ENCODE results near the gene NANP. TPM values are rescaled to one million over a fixed set of nuclear protein-coding genes. Genes with fewer than 3 reads are reported as not detected.

The NANP gene, protein sequence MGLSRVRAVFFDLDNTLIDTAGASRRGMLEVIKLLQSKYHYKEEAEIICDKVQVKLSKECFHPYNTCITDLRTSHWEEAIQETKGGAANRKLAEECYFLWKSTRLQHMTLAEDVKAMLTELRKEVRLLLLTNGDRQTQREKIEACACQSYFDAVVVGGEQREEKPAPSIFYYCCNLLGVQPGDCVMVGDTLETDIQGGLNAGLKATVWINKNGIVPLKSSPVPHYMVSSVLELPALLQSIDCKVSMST
- 7.3 TPM for total RNA-seq (2021; ENCODE audit: unreplicated experiment)
- polyA plus RNA-seq (2012): 2.5 and 3.1 TPM in 2 replicates
- percentile 70 among the genes with signal in this experiment for Bru-seq, nascent RNA
- percentile 59 among the genes with signal in this experiment for BruChase-seq, experiment 1, labeled RNA remaining after a 6-hour chase
- percentile 83 among the genes with signal in this experiment for BruChase-seq, experiment 2, labeled RNA remaining after a 2-hour chase
- long read RNA-seq, transcript NANP-201 (2 exons, 3,964 nt): major isoform, 29 of 33 reads
- long read RNA-seq, partial matches to known transcripts: 0 of 33 reads
- long read RNA-seq, other reads (novel, unspliced or antisense): 4 of 33 reads

DNA sequence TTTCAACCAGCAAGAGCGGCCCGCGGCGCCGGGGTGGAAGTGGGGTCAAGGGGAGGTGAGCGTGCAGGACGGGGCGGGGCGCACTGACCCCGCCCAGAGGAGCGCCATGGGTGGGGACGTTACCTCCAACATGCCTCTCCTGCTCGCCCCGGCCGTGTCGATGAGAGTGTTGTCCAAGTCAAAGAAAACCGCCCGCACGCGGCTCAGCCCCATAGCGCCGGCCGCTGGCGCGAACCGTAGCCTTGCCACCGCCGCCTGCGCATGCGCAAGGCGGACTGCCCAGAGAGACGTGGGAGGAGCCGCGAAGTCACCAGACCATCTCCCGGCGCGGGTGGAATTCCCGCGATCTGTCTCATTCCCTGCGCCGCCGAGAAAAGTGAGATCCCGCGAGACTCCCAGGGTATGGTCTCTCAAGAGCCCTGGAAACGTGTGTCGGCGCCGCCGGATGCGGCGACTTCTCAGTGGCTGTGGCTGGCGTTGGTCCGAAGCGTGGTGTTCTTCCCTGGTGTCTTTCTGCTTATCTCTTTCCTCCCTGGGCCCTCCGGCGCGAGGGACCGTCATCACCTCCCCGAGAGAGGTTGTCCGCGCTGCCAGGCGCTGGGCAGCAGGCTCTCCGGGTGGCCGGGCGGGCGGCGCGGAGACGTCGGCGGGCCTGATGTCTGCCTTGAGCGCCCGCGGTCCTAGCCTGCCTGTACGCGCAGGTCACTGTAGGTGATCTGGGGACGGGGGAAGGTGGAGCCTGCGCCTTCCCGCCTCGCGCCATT lies at the start of gene NANP:
Gene NANP, minus strand, starts transcription at position 279 of the 764 bp plus-strand sequence. Its CDS starts 66 bp downstream, at position 213.
- Histone ChIP-seq H3K4me2 (ENCODE audit: low read length) (peak within 1 kb of the TSS; percentile 89), H4K20me1 (ENCODE audit: insufficient read depth) (no peaks in the 10 kb centered on the region), H3K9me2 (ENCODE audit: insufficient read depth) (no peaks in the 10 kb centered on the region), H3K9ac (ENCODE audit: low read length) (peak within 1 kb of the TSS; percentile 96), H3K4me3 (replicated peaks in 1 of 2; ENCODE audit: low read depth in 1 of 2, low read length in 2 of 2) (peak within 1 kb of the TSS; percentile 71 to 88), H3K9me3 (ENCODE audit: control insufficient read depth in 1 of 2, insufficient read depth in 1 of 2, low read depth in 1 of 2, low read length in 2 of 2) (no peaks in the 10 kb centered on the region), H3K79me2 (ENCODE audit: insufficient read depth, low read length) (peaks cover 60% of the 10 kb centered on the region), H3K4me1 (ENCODE audit: control insufficient read depth in 1 of 2, insufficient read depth in 2 of 2, low read length in 2 of 2) (peaks cover 9 to 23% of the 10 kb centered on the region in 2 experiments; a peak in 3 of 4 replicates), H3K27me3 (ENCODE audit: insufficient read depth, low read length) (no peaks in the 10 kb centered on the region), H2AFZ (ENCODE audit: low read depth, low read length, poor library complexity, severe bottlenecking) (no peak within 1 kb of the TSS), H3K27ac (ENCODE audit: low read depth, low read length) (peak within 1 kb of the TSS; percentile 98), H3K36me3 (ENCODE audit: control insufficient read depth in 1 of 2, insufficient read depth in 2 of 2, low read length in 2 of 2) (0 out of 4 replicates have a peak, but pooled peaks cover 0 to 6% of the 10 kb centered on the region in 2 experiments)
- ChIA-PET RAD21 (ENCODE audit: low non-redundant PET in 1 of 2, low total read pairs in 2 of 2, uncharacterized antibody in 2 of 2, unreplicated experiment in 2 of 2) (no interaction called here), POLR2A (no interaction called here), CTCF (no interaction called here)
- intact Hi-C loops (cut with micrococcal nuclease): loop anchor here (1.0 to 2.0 kb wide), 2 partner anchors 21 to 72 kb away; partner anchors contain the start of gene ZNF337
- BruUV-seq (replicated peaks): no TSS peak
- ATAC-seq (peak; percentile 92), DNase-seq (ENCODE audit: low read depth, low spot score) (peak; percentile 96)
- TF ChIP-seq, protein P1, sequence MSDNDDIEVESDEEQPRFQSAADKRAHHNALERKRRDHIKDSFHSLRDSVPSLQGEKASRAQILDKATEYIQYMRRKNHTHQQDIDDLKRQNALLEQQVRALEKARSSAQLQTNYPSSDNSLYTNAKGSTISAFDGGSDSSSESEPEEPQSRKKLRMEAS (IDR thresholded peaks at IDR 0.05): peak; percentile 88
- TF ChIP-seq, protein P2, sequence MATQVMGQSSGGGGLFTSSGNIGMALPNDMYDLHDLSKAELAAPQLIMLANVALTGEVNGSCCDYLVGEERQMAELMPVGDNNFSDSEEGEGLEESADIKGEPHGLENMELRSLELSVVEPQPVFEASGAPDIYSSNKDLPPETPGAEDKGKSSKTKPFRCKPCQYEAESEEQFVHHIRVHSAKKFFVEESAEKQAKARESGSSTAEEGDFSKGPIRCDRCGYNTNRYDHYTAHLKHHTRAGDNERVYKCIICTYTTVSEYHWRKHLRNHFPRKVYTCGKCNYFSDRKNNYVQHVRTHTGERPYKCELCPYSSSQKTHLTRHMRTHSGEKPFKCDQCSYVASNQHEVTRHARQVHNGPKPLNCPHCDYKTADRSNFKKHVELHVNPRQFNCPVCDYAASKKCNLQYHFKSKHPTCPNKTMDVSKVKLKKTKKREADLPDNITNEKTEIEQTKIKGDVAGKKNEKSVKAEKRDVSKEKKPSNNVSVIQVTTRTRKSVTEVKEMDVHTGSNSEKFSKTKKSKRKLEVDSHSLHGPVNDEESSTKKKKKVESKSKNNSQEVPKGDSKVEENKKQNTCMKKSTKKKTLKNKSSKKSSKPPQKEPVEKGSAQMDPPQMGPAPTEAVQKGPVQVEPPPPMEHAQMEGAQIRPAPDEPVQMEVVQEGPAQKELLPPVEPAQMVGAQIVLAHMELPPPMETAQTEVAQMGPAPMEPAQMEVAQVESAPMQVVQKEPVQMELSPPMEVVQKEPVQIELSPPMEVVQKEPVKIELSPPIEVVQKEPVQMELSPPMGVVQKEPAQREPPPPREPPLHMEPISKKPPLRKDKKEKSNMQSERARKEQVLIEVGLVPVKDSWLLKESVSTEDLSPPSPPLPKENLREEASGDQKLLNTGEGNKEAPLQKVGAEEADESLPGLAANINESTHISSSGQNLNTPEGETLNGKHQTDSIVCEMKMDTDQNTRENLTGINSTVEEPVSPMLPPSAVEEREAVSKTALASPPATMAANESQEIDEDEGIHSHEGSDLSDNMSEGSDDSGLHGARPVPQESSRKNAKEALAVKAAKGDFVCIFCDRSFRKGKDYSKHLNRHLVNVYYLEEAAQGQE (IDR thresholded peaks at IDR 0.05; ENCODE audit: low read depth): no peak
- TF ChIP-seq FOSL1 (IDR thresholded peaks at IDR 0.05; ENCODE audit: low read depth): no peak
- TF ChIP-seq YY1 (IDR thresholded peaks at IDR 0.05; ENCODE audit: extremely low read depth, insufficient replicate concordance, low read depth, low read length): no peak
- TF ChIP-seq ZNF274 (IDR thresholded peaks at IDR 0.05; ENCODE audit: low read depth, low read length): no peak
- no peak for TF ChIP-seq CEBPB (IDR thresholded peaks at IDR 0.05; ENCODE audit: low read depth)
- TF ChIP-seq, protein P3, sequence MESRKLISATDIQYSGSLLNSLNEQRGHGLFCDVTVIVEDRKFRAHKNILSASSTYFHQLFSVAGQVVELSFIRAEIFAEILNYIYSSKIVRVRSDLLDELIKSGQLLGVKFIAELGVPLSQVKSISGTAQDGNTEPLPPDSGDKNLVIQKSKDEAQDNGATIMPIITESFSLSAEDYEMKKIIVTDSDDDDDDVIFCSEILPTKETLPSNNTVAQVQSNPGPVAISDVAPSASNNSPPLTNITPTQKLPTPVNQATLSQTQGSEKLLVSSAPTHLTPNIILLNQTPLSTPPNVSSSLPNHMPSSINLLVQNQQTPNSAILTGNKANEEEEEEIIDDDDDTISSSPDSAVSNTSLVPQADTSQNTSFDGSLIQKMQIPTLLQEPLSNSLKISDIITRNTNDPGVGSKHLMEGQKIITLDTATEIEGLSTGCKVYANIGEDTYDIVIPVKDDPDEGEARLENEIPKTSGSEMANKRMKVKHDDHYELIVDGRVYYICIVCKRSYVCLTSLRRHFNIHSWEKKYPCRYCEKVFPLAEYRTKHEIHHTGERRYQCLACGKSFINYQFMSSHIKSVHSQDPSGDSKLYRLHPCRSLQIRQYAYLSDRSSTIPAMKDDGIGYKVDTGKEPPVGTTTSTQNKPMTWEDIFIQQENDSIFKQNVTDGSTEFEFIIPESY (IDR thresholded peaks at IDR 0.05; ENCODE audit: extremely low read depth, insufficient replicate concordance, low read length): peak; percentile 98
- peak; percentile 96 for TF ChIP-seq POLR2A (IDR thresholded peaks at IDR 0.05; ENCODE audit: borderline replicate concordance, extremely low read depth, insufficient read depth, insufficient read length)
- TF ChIP-seq, protein P4, sequence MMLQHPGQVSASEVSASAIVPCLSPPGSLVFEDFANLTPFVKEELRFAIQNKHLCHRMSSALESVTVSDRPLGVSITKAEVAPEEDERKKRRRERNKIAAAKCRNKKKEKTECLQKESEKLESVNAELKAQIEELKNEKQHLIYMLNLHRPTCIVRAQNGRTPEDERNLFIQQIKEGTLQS (IDR thresholded peaks at IDR 0.05): no peak
- peak; percentile 89 for TF ChIP-seq SIN3A (IDR thresholded peaks at IDR 0.05; ENCODE audit: low read depth)
- TF ChIP-seq TCF7L2 (IDR thresholded peaks at IDR 0.05; ENCODE audit: borderline replicate concordance, extremely low read depth, insufficient read depth, insufficient read length): peak; percentile 70
- TF ChIP-seq POLR2AphosphoS5 (IDR thresholded peaks at IDR 0.05; ENCODE audit: low read depth, low read length): peak; percentile 94
- TF ChIP-seq CBX3 (IDR thresholded peaks at IDR 0.05; ENCODE audit: low read depth): peak; percentile 79; the same call in 1 of the 2 replicates
- TF ChIP-seq EGR1 (IDR thresholded peaks at IDR 0.05; ENCODE audit: low read depth): peak; percentile 81
- peak; percentile 96 for TF ChIP-seq ZFX (IDR thresholded peaks at IDR 0.05)
- peak; percentile 45; the same call in 1 of the 2 replicates for TF ChIP-seq SP1 (IDR thresholded peaks at IDR 0.05; ENCODE audit: low read depth)
- no peak for TF ChIP-seq EZH2 (IDR thresholded peaks at IDR 0.05)
- TF ChIP-seq JUND (IDR thresholded peaks at IDR 0.05): no peak
- no peak for TF ChIP-seq EZH2phosphoT487 (IDR thresholded peaks at IDR 0.05; ENCODE audit: borderline replicate concordance)
- no peak for TF ChIP-seq RAD21 (IDR thresholded peaks at IDR 0.05; ENCODE audit: low read depth)
